GM18520 (cell line): ENCODE measurements around the gene ANK2.

Source experiments
- ATAC-seq: cut with Tn5 transposase; IDR thresholded peaks from one replicate; pipeline ENCODE4 v1.9.1; 2021; ENCODE audit not compliant: unreplicated experiment

ANK2 gene

GRCh38 chr4:113049421-113050370, at the start of gene ANK2:
TSS of gene ANK2 (plus strand) at chr4:113049653. CDS start at chr4:113049729, 76 bp downstream.
- no peak for ATAC-seq

GRCh38 chr4:113003841-113004240, 45.6 kb upstream of the ANK2 start:
- ATAC-seq = no peak

DNA sequence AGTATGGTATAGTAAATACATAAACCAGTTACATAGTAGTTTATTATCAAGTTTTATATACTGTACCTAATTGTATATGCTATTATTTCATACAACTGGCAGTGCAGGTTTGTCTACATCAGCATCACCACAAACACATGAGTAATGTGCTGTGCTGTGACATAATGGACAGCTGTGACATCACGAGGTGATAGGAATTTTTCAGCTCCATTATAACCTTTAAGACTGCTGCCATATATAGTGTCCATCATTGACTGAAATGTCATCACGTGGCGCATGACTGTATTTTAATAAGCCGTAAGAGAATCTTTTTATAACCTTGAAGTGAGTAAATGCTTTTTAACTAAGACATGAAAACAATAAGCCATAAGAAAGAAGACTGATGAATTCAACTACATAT, 44.8 kb upstream of the ANK2 start:
- no peak for ATAC-seq

DNA sequence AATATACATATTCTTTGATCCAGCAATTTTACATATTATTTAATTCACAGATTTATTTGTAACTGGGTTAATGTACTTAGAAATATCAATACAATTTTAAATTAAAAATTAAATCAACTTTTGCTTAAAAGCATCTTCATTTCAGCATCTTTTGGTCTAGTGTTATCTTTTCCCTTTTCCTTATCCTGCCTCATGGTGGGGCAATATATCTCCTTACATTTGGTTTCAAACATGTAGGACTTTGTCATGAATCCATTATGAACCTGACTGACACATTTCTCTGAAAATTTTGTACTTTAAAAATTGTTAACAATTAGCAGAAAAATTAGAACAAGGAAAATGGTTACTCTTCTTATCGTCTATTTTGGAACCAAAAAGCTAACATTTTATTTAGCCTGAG, 42.8 kb upstream of the ANK2 start:
- no peak for ATAC-seq

GRCh38 chr4:113007151-113007550, 42.3 kb upstream of the ANK2 start:
- ATAC-seq = no peak

GRCh38 chr4:113008135-113008534, 41.3 kb upstream of the ANK2 start:
- no peak for ATAC-seq

DNA sequence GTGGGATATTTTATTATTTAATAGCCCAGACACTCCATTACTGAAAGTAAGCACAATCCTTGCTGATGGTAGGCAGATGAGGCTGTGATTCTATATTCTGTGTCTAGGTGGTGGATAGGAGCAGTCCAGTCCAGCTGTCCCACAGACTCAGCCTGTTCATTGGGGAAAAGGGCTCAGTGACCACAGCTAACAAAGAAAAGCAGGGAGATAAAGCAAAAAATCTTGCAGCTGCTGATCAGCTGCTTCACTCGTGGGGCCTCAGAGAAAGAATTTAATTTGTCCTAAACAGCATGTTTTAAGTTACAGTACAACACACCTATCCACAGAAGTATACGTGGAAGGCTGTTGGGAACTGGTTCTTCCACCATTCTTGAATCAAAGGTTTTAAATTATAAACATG, 40.7 kb upstream of the ANK2 start:
- ATAC-seq = no peak

DNA sequence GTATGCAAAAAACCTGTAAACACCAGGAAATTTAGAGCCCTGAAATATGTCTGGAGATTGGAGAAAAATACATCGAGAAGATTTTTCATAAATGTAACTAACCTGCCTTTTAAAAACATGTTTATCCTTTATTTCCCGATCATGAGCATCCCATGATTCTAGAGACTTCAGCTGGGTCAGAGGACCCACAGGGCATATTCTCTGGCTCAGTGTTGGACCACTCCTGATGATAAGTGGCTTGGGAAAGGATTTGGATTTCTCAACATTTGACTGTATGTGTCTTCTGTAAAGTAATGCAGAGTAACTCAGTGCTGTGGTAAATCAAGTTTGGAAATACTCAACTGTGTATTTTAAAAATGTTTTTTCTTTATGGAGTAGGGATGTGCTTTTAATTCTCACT, 40.0 kb upstream of the ANK2 start:
- ATAC-seq = no peak

- no peak for ATAC-seq
Observed at GRCh38 chr4:113012122-113012725, 37.2 kb upstream of the ANK2 start.

- ATAC-seq = no peak
Observed at GRCh38 chr4:113012786-113013185, 36.7 kb upstream of the ANK2 start.

GRCh38 chr4:113013751-113014150, 35.7 kb upstream of the ANK2 start:
- ATAC-seq = no peak

DNA sequence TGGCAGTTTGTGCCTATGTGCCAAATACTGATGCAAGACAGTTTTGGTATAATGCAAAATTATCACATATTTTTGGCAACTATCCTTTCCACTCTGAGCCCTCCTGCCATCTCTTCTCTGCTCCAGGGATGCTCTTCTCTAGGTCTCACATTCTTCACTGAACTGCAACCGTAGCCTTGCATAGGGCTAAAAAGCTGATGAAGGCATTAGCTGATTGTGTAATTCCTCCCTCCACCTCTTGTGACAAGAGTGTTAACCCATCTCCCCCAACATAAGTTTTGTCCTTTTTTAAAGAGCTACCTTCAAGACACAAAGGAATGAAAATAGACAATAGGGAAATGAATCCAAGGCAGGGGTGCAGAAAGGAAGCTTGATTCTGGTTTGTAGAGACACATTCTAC, 33.1 kb upstream of the ANK2 start:
- no peak for ATAC-seq

- ATAC-seq = no peak
Observed at GRCh38 chr4:113020966-113021365, 28.5 kb upstream of the ANK2 start.

GRCh38 chr4:113024388-113024787, 25.1 kb upstream of the ANK2 start:
- ATAC-seq = no peak

- ATAC-seq = no peak
Observed at GRCh38 chr4:113025416-113025815, 24.0 kb upstream of the ANK2 start.

DNA sequence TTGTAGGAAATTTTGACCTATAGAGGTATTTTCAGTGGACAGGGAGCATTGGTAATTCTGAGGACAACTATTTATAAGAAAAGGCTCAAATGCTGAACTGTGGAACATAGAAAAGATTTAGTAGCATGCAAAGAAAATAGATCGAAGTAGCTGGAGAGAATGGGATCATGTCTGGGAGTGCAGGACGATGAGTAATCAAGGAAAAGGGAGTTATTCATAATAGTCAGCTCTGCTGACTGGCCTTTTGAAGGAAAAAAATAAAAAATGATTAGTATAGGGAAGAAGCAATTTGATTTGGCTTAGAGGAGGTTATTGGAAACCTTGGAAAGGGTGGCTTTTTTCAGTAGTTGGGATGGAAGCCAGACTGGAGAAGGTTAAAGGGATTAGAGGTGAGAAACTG, 22.9 kb upstream of the ANK2 start:
- no peak for ATAC-seq

DNA sequence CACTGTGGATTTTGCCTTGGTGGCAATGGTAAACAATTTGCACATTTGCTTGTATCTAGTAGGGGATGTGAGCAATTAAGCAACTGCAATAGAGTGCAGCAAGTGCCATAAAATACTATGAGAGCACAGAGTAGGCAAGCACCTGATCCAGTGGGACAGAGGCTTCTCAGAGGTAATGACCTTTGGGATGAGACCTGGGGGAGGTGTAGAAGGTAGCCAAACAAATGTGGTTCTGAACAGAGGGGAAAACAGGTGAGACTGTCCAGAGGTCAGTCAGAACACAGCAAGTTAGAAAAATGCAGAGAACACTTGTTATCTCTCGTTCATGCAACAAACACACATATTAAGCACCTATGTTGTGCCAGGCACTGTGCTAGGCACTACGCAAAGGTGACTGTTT, 21.4 kb upstream of the ANK2 start:
- no peak for ATAC-seq

GRCh38 chr4:113031212-113031611, 18.2 kb upstream of the ANK2 start:
- ATAC-seq = no peak

- ATAC-seq = no peak
Observed at GRCh38 chr4:113040793-113041192, 8.7 kb upstream of the ANK2 start.

GRCh38 chr4:113042502-113042901, 7.0 kb upstream of the ANK2 start:
- ATAC-seq = no peak

DNA sequence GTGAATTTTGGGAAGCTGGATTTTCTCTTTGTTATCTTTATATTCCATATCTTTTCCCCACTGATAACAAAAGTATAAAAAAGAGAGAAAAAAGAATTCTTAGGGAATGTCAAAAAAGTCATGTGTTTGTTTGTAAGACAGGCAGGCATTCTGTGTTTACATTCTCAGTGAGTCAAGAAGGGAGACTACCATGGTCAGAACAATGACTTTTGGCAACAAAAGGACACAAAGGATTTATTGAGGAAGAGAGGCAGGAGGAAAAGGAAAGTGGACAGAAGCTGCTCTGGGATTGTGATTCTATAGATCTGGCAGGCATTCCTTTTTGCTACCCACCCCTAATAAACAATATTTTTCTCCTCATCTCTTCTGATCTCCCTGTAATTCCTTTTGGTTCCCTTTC, 5.9 kb upstream of the ANK2 start:
- ATAC-seq = no peak

- no peak for ATAC-seq
Observed at GRCh38 chr4:113050371-113050755, 910 bp downstream of the ANK2 start.
